Gastroesophageal sphincter (tissue), 4 donors: ENCODE results near the gene PSMA8. TPM values are rescaled to one million over a fixed set of nuclear protein-coding genes. Genes with fewer than 3 reads are reported as not detected.
A peak's percentile ranks its signal among the peaks of the same experiment; 100 is the strongest.

Experiments
- ATAC-seq: fragments of 150-250 bp; one replicate; pipeline ENCODE4 v1.9.1; 2016; ENCODE audit warnings: mild to moderate bottlenecking, moderate library complexity
- H3K27ac ChIP-seq, 4 donors: fragments of 200-600 bp; sonication (generic) in 3 of 4; 1 replicate in 3 of 4; 2 replicates in 1 of 4; pipeline ENCODE4 v1.5.1; 2016 to 2019
- H3K27me3 ChIP-seq: fragments of 200-600 bp; sonication (generic); one replicate; pipeline ENCODE4 v1.5.1; 2019
- H3K36me3 ChIP-seq, 2 donors: fragments of 200-600 bp; sonication (generic); one replicate each; pipeline ENCODE4 v1.5.1; 2019; ENCODE audit warnings: control low read depth in 1 of 2
- H3K4me1 ChIP-seq, 3 donors: fragments of 200-600 bp; sonication (generic); 1 replicate in 2 of 3; 2 replicates in 1 of 3; pipeline ENCODE4 v1.5.1; 2016 to 2019; ENCODE audit warnings: control low read depth in 2 of 3
- H3K4me3 ChIP-seq, 2 donors: fragments of 200-600 bp; sonication (generic); one replicate each; pipeline ENCODE4 v1.5.1; 2019; ENCODE audit warnings: mild to moderate bottlenecking in 1 of 2, moderate library complexity in 1 of 2
- H3K9me3 ChIP-seq, 3 donors: fragments of 200-600 bp; sonication (generic); one replicate each; pipeline ENCODE4 v1.5.1; 2017 to 2019; ENCODE audit warnings: control low read depth in 2 of 3
- CTCF ChIP-seq, 4 experiments: fragments of 200-600 bp in 2 of 4; fragments of 450-650 bp in 2 of 4; sonication (generic) in 1 of 4; IDR thresholded peaks; one replicate each; pipeline ENCODE4 v1.5.1; 2017 to 2019; ENCODE audit warnings: antibody characterized with exemption in 4 of 4, mild to moderate bottlenecking in 2 of 4, moderate library complexity in 2 of 4
- EP300 ChIP-seq: sonication (generic); formaldehyde crosslinking; IDR thresholded peaks from one replicate; pipeline ENCODE4 v1.6.1; 2017; ENCODE audit warnings: antibody characterized with exemption, mild to moderate bottlenecking
- POLR2A ChIP-seq, 2 donors: fragments of 450-650 bp; IDR thresholded peaks; one replicate each; pipeline ENCODE4 v1.6.1; 2017; ENCODE audit warnings: antibody characterized with exemption in 2 of 2, mild to moderate bottlenecking in 2 of 2, moderate library complexity in 1 of 2
- POLR2AphosphoS5 ChIP-seq: sonication (generic); formaldehyde crosslinking; IDR thresholded peaks from one replicate; pipeline ENCODE4 v1.6.1; 2017; ENCODE audit warnings: antibody characterized with exemption
- WGBS, 2 donors: methylation state at CpG; one replicate each; pipeline ENCODE4 v1.1.5; 2018; ENCODE audit warnings: low coverage in 1 of 2; 5-methylcytosine and 5-hydroxymethylcytosine counted together
- total RNA-seq, 4 donors: library from RNA; depleted of rRNA; stranded (reverse); fragments of >200 nt; gene quantifications; one replicate each; pipeline ENCODE4 v1.1.0, GENCODE V29; 2016

PSMA8 gene
- total RNA-seq, 4 donors from 2014 or later, result not detected

GRCh38 chr18:26225915-26226228 is 92.2 kb downstream of the PSMA8 start:
- peak overlapping the region; percentile 6 to 91 (median 86) for H3K27ac ChIP-seq
- no peak for TF ChIP-seq POLR2A (IDR thresholded peaks at IDR 0.05)
- no peaks in the 10 kb centered on the region for H3K9me3 ChIP-seq
- 5 to 6% methylated on average over 7 to 8 of the region's 8 CpGs for WGBS, 2 donors
- no peaks in the 10 kb centered on the region for H3K36me3 ChIP-seq
- H3K4me3 ChIP-seq, result peak overlapping the region; percentile 59 to 92
- peaks cover 0 to 33% (median 5%) of the 10 kb centered on the region in 3 donors for H3K4me1 ChIP-seq
- H3K27me3 ChIP-seq, result no peaks in the 10 kb centered on the region
- ATAC-seq, result no peak

DNA sequence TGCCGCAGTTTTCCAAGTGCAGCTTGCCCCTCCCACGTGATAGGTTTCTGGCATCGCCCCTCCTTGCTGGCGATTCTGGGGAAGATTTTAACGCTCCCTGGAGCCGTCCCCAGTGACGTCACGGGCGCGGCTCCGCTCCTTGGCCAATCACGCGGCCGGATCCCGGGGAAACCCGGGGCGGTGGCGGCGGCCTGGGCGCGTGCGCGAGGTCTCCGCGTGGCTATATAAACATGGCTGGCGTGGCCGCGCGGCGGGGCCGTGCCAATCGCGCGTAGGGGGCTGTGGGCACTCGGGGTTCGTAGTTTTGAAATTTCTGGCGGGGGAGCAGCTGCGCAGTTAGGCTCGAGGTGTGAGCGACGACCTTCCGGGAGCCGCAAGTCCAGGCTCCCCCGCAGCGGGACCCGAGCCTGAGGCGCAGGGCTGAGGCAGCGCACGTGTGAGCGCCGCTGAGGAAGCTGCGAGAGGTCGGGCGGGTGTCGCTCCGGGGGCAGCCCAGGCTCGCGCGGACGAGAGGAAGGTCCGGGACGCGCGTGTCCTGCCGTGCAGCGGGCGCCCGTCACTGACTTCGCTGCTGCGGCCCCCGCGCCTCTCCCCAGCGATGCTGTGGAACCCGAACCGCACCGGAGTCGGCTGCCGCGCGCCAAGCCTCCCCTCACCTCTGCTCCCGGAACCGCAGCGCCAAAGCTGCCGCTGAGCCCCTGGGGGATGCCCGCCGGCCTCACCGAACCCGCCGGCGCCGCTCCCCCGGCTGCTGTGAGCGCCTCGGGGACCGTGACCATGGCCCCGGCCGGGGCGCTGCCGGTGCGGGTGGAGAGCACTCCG is 92.8 kb downstream of the PSMA8 start, which contains the start of gene TAF4B:
Gene TAF4B (plus strand): TSS at position 217 of the 822 bp plus-strand sequence. CDS start 489 bp downstream, at position 706.
- Histone ChIP-seq H3K4me1 (peaks cover 0 to 33% (median 5%) of the 10 kb centered on the region in 3 donors), H3K27me3 (no peaks in the 10 kb centered on the region), H3K27ac (peak within 1 kb of the TSS; percentile 18 to 91 (median 86)), H3K9me3 (no peaks in the 10 kb centered on the region), H3K36me3 (no peaks in the 10 kb centered on the region), H3K4me3 (peak within 1 kb of the TSS; percentile 59 to 92)
- 0% methylated on average over 1 of the region's 101 CpGs; no CpG with 5 or more reads in 1 of the 2 donors for WGBS, 2 donors
- peak; percentile 99 for ATAC-seq
- TF ChIP-seq POLR2A (IDR thresholded peaks at IDR 0.05), result peak; percentile 53 to 58
- TF ChIP-seq EP300, result no peak
- TF ChIP-seq POLR2AphosphoS5, result peak; percentile 71
- TF ChIP-seq CTCF (IDR thresholded peaks at IDR 0.05), result peak in 1 of 4 experiments; percentile 3

DNA sequence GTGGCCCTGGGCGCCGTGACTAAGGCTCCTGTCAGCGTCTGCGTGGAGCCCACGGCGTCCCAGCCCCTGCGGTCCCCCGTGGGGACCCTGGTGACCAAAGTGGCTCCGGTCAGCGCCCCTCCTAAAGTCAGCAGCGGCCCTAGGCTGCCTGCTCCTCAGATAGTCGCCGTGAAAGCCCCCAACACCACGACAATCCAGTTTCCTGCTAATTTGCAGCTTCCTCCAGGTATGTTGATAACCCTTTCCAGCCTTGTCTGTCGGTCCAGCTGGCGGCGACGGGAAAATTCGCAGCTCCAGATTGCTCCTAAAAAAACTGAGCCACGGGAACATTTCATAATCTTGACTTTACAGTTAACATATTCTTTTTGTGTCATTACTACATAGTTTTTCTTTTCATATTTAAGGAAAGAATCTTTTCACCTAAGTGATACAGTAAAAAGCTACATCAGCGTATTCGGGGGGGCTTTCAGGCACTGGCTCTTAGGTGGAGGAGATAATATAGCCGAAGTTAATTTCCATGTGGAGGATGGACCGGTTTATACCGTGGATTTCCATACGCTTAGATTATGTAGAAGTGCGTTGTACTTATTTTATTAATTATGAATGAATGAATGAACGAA is 93.5 kb downstream of the PSMA8 start:
- peak overlapping the region; percentile 59 to 92 for H3K4me3 ChIP-seq
- peak overlapping the region; percentile 18 to 91 (median 86) for H3K27ac ChIP-seq
- H3K36me3 ChIP-seq, result no peaks in the 10 kb centered on the region
- H3K9me3 ChIP-seq, result no peaks in the 10 kb centered on the region
- no peak for ATAC-seq
- 21 to 33% methylated on average over 14 to 22 of the region's 28 CpGs for WGBS, 2 donors
- no peak for TF ChIP-seq POLR2AphosphoS5
- no peak for TF ChIP-seq POLR2A (IDR thresholded peaks at IDR 0.05)
- TF ChIP-seq CTCF (IDR thresholded peaks at IDR 0.05), result no peak
- no peak for TF ChIP-seq EP300
- peaks cover 0 to 33% (median 5%) of the 10 kb centered on the region in 3 donors for H3K4me1 ChIP-seq
- H3K27me3 ChIP-seq, result no peaks in the 10 kb centered on the region

DNA sequence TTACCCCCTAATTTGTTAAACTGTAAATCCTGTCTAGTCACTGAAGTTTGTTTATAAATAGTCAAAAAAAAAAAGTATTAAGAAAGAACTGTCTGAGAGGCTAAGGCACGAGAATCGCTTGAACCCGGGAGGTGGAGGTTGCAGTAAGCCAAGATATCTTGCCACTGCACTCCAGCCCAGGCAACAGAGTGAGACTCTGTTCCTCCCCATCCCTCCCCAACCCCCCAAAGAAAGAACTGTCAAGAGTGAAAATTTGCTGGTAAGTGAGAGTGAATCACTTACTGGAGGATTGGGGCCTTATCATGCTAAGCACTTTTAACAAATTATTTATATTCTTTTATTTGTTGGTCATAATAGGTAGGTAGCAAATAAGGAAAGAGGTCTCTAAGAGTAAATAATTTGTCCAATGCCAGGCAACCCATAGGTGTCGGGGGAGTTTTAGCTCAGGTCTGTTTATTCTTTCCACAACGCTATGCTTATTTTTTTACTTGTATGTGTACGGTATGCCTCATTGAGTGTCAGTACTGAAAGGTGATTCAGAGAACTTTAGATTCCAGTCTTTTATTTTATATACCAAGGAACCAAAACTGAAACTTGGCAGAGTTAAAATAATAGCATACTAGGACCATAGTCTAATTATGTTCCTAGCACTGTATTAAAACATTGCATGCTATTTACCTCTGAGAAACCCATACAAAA is 95.0 kb downstream of the PSMA8 start:
- TF ChIP-seq EP300 (no peak), POLR2AphosphoS5 (no peak), CTCF (IDR thresholded peaks at IDR 0.05) (no peak)
- Histone ChIP-seq H3K9me3 (no peaks in the 10 kb centered on the region), H3K4me3 (no peak overlapping the region), H3K4me1 (peaks cover 0 to 33% (median 5%) of the 10 kb centered on the region in 3 donors), H3K27me3 (no peaks in the 10 kb centered on the region), H3K27ac (peak overlapping the region in 2 of 4 donors; percentile 14 to 35), H3K36me3 (no peaks in the 10 kb centered on the region)
- no peak for ATAC-seq
- 33 to 72% methylated on average over 3 to 6 of the region's 6 CpGs for whole genome bisulfite sequencing, 2 donors

GRCh38 chr18:26230497-26230896 is 96.8 kb downstream of the PSMA8 start:
- H3K27me3 ChIP-seq, result no peaks in the 10 kb centered on the region
- 78 to 88% methylated on average over 6 to 7 of the region's 8 CpGs for WGBS, 2 donors
- no peaks in the 10 kb centered on the region for H3K36me3 ChIP-seq
- no peak for ATAC-seq
- no peak overlapping the region for H3K27ac ChIP-seq
- H3K9me3 ChIP-seq, result no peaks in the 10 kb centered on the region
- TF ChIP-seq EP300 (no peak), POLR2AphosphoS5 (no peak), CTCF (IDR thresholded peaks at IDR 0.05) (no peak), POLR2A (IDR thresholded peaks at IDR 0.05) (no peak)
- peaks cover 0 to 31% (median 5%) of the 10 kb centered on the region in 3 donors for H3K4me1 ChIP-seq
- no peak overlapping the region for H3K4me3 ChIP-seq
